Breast epithelium (tissue), 3 donors: Measurements from ENCODE around the gene HSD3B2.

ENCODE experiments used
- CTCF ChIP-seq, 3 donors: fragments of 450-650 bp; IDR thresholded peaks; one replicate each; pipeline ENCODE4 v1.5.1; 2016 to 2017; ENCODE audit warnings: antibody characterized with exemption in 3 of 3, mild to moderate bottlenecking in 3 of 3, moderate library complexity in 3 of 3
- POLR2A ChIP-seq: fragments of 450-650 bp; IDR thresholded peaks from one replicate; pipeline ENCODE4 v1.6.1; 2016; ENCODE audit warnings: antibody characterized with exemption, mild to moderate bottlenecking, moderate library complexity

- TF ChIP-seq CTCF (IDR thresholded peaks at IDR 0.05) (no peak), POLR2A (no peak)
Measured at GRCh38 chr1:119470377-119470776, 55.4 kb downstream of the HSD3B2 start.
